Fibroblast of villous mesenchyme (primary cell): Measurements from ENCODE around the gene JAZF1. TPM values are rescaled to one million over a fixed set of nuclear protein-coding genes. Genes with fewer than 3 reads are reported as not detected.
A peak's percentile ranks its signal among the peaks of the same experiment; 100 is the strongest.

Source experiments
- DNase-seq: peaks from one replicate; pipeline ENCODE4 v3.0.0-alpha.2; 2010; ENCODE audit warnings: low read depth
- H3K4me3 ChIP-seq: 2 replicates; pipeline ENCODE4 v1.5.1; 2011; ENCODE audit warnings: low read depth, mild to moderate bottlenecking, low read length
- CTCF ChIP-seq: IDR thresholded peaks from 2 replicates; pipeline ENCODE4 v1.5.1; 2012; ENCODE audit warnings: low read depth, mild to moderate bottlenecking, low read length; ENCODE audit not compliant: insufficient read depth
- total RNA-seq: library from RNA; depleted of rRNA; stranded (reverse); fragments of >200 nt; gene quantifications from 2 replicates; pipeline ENCODE4 v1.2.3, GENCODE V29; 2012

The JAZF1 gene
- total RNA-seq, 1 donor: 38.4 TPM

GRCh38 chr7:28062197-28062991 is 118.2 kb downstream of the JAZF1 start:
- peak overlapping the region; percentile 21 for H3K4me3 ChIP-seq
- peak; percentile 89 for DNase-seq
- peak; percentile 83 for TF ChIP-seq CTCF

- no peak for DNase-seq
- no peak for TF ChIP-seq CTCF
Observed at GRCh38 chr7:28061824-28062196, 118.8 kb downstream of the JAZF1 start.

GRCh38 chr7:28060371-28060950 is 120.1 kb downstream of the JAZF1 start:
- no peak overlapping the region for H3K4me3 ChIP-seq
- DNase-seq: peak; percentile 53
- no peak for TF ChIP-seq CTCF

More at GRCh38 chr7:28061824-28062196, 118.8 kb downstream of the JAZF1 start:
- no peak overlapping the region for H3K4me3 ChIP-seq

GRCh38 chr7:28055161-28055544 is 125.4 kb downstream of the JAZF1 start:
- TF ChIP-seq CTCF: no peak
- H3K4me3 ChIP-seq: no peak overlapping the region
- DNase-seq: peak; percentile 74

GRCh38 chr7:28054531-28055160 is 125.9 kb downstream of the JAZF1 start:
- H3K4me3 ChIP-seq: no peak overlapping the region
- TF ChIP-seq CTCF: no peak
- DNase-seq: peak; percentile 81

- H3K4me3 ChIP-seq: no peak overlapping the region
- peak; percentile 83 for DNase-seq
- no peak for TF ChIP-seq CTCF
Observed at GRCh38 chr7:28052933-28053332, 127.7 kb downstream of the JAZF1 start.
